ENCODE results near the gene TAGLN. TPM values are rescaled to one million over a fixed set of nuclear protein-coding genes. Genes with fewer than 3 reads are reported as not detected.

The TAGLN gene
- total RNA-seq, 6 experiments from 2014 or later = 1,668 to 2,517 (median 1,780) TPM

DNA sequence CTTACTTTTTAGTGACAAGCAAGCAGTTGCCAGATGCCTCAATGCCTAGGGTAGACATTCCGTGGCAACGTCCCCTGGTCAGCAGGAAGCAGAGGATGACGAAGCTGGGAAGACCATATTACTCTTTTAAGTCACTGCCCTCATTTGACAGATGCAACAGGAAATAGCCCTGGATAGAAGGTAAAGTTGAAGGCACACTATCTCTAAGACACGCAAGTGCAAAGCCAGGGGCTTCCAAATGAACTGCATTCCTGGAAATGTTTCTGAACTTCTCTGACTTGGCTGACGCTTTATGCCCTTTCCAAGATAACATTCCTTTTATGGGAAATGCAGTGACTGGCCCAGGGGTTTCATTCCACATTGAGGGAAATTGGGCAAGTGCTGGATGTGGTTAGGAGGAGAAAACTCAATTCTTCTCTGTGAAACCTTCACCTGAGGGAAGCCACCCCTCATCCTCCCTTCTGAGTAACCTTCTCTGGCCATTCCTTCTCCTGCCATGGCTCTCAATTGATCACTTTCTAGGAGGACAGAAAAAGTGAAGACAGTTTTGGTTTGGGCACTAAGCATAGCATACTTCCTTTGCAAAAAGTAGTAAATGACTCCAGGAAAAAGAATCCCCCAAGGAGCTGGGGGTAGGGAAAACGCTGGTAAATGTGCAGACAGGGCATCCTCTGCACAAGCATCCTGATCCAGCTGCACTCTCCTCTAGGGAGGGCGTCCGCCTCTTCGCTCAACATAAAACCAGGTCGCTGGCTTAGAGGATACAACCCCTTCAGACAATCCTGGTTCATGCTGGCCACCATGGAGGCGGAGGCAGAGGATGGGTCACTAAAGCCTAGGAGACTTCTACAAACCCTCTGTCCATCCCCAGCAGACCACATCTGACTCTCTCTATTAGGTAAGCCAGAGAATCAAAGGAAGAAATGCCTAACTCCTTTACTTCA is 18.2 kb downstream of the TAGLN start:
- Mint-ChIP-seq H3K27ac (no peak overlapping the region), H3K4me1 (ENCODE audit: low read depth) (peaks cover 15% of the 10 kb centered on the region), H3K36me3 (ENCODE audit: low read depth) (peaks cover 34% of the 10 kb centered on the region), H3K9me3 (no peaks in the 10 kb centered on the region), H3K27me3 (ENCODE audit: insufficient read depth) (peaks cover 10% of the 10 kb centered on the region), H3K4me3 (no peak overlapping the region)
- no peak for DNase-seq
- TF ChIP-seq, protein P1, sequence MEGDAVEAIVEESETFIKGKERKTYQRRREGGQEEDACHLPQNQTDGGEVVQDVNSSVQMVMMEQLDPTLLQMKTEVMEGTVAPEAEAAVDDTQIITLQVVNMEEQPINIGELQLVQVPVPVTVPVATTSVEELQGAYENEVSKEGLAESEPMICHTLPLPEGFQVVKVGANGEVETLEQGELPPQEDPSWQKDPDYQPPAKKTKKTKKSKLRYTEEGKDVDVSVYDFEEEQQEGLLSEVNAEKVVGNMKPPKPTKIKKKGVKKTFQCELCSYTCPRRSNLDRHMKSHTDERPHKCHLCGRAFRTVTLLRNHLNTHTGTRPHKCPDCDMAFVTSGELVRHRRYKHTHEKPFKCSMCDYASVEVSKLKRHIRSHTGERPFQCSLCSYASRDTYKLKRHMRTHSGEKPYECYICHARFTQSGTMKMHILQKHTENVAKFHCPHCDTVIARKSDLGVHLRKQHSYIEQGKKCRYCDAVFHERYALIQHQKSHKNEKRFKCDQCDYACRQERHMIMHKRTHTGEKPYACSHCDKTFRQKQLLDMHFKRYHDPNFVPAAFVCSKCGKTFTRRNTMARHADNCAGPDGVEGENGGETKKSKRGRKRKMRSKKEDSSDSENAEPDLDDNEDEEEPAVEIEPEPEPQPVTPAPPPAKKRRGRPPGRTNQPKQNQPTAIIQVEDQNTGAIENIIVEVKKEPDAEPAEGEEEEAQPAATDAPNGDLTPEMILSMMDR (IDR thresholded peaks at IDR 0.05) = no peak

DNA sequence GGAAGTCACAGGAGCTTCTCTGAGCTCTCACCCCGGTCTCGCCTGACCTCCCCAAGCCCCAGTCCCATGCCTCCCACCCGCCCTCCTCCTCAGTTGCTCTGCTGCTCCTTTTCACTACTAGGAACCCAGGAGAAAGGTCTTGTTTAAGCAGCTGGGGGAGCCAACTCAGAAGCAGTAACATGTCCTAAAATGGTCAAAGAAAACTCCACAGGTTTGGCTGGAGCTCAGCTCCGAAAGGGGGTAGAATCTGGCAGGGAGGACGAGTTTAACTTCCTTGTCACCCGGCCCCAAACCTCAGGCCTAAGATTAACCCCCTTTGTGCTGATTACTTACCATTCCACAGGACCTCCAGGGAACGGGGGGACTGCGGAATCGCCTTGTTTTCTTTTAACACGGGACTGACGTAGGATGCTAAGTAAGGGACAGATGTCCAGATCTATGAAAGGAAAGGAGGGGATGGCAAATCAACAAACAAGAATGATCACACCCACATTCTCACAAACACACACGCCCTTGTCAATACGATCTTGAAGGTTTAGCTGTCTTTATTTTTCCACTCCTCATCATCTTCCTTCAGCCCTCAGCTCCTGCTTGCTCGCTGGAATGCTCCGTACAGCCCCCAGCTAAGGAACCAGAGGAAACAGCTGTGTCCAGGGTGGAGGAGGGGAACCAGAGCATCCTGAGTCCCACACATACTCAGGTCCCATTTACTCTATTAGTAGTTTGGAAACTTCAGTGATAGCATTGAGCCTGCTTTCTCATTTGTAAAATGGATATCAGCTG is 19.2 kb downstream of the TAGLN start:
- Mint-ChIP-seq H3K9me3 (no peaks in the 10 kb centered on the region), H3K4me1 (ENCODE audit: low read depth) (peaks cover 20% of the 10 kb centered on the region), H3K27me3 (ENCODE audit: insufficient read depth) (peaks cover 8% of the 10 kb centered on the region), H3K4me3 (no peak overlapping the region), H3K36me3 (ENCODE audit: low read depth) (peaks cover 29% of the 10 kb centered on the region), H3K27ac (no peak overlapping the region)
- no peak for DNase-seq
- TF ChIP-seq, protein P1 (IDR thresholded peaks at IDR 0.05) = no peak

DNA sequence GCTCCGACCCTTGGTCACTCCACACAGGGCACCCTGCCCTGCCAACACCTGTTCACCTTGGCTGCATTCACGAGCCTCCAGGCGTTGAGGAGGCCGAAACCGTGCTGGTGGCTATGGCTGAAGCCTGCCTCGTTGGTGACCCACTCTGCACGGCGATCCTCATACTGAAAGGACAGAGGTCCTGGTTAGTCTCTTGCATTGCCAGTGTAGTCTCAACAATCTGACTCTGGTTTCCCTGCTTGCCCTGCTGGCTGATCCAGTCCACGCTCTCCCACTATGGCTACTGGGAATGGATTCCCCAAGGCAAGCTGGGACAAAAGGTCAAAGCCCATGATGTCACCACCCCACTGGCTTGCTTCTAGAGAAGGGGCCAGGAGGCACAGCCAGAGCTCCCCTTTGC is 19.8 kb downstream of the TAGLN start:
- Mint-ChIP-seq H3K27me3 (ENCODE audit: insufficient read depth) (peaks cover 8% of the 10 kb centered on the region), H3K4me1 (ENCODE audit: low read depth) (peaks cover 20% of the 10 kb centered on the region), H3K27ac (no peak overlapping the region), H3K36me3 (ENCODE audit: low read depth) (peaks cover 26% of the 10 kb centered on the region), H3K4me3 (no peak overlapping the region), H3K9me3 (no peaks in the 10 kb centered on the region)
- no peak for DNase-seq
- TF ChIP-seq, protein P1 (IDR thresholded peaks at IDR 0.05) = no peak

DNA sequence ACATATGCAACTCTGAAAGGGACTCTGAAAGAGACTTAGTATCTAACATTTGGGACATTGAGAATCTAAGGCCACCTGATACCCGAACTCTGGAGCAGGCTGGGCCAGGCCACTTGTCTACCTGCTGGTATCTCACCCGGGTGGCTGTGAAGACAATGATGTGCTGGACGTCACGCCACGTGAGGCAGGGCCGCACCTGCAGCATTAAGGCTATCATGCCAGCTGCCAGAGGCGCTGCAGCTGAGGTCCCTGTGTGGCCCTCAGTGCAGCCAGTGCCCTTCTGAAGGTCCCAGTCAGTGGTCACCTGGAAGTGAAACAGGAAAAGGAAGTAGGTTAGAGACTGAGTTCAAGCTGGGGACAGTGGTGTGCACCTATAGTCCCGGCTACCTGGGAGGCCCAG is 20.3 kb downstream of the TAGLN start:
- no peak overlapping the region for H3K4me3 Mint-ChIP-seq
- no peak for DNase-seq
- peaks cover 21% of the 10 kb centered on the region for H3K36me3 Mint-ChIP-seq (ENCODE audit: low read depth)
- H3K4me1 Mint-ChIP-seq (ENCODE audit: low read depth) = peaks cover 20% of the 10 kb centered on the region
- peaks cover 3% of the 10 kb centered on the region for H3K27me3 Mint-ChIP-seq (ENCODE audit: insufficient read depth)
- H3K9me3 Mint-ChIP-seq = no peaks in the 10 kb centered on the region
- TF ChIP-seq, protein P1 (IDR thresholded peaks at IDR 0.05) = no peak
- no peak overlapping the region for H3K27ac Mint-ChIP-seq

DNA sequence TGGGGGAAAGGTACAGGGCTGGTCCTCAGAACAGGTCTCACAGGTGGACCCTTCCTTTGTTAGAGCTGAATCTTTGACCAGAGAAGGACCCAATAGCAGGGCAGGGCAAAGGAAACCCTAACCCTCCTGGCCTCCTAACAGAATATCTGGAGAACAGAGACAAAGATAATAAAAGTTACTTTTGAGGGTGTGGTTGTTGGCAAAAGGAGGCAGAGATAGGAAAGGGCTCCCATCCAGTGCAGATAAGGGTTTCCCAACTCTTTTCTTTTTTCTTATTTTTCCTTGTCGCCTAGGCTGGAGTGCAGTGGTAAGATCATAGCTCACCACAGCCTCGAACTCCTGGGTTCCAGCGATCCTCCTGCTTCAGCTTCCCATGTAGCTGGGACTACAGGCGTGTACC is 20.8 kb downstream of the TAGLN start:
- peaks cover 17% of the 10 kb centered on the region for H3K36me3 Mint-ChIP-seq (ENCODE audit: low read depth)
- DNase-seq = no peak
- TF ChIP-seq, protein P1 (IDR thresholded peaks at IDR 0.05) = no peak
- H3K9me3 Mint-ChIP-seq = no peaks in the 10 kb centered on the region
- no peak overlapping the region for H3K4me3 Mint-ChIP-seq
- H3K4me1 Mint-ChIP-seq (ENCODE audit: low read depth) = peaks cover 20% of the 10 kb centered on the region
- peaks cover 2% of the 10 kb centered on the region; the same call in 1 of the 2 replicates for H3K27me3 Mint-ChIP-seq (ENCODE audit: insufficient read depth)
- no peak overlapping the region; the same call in 1 of the 2 replicates for H3K27ac Mint-ChIP-seq
